B cell (primary cell): ENCODE data around the gene APPL1. TPM values are rescaled to one million over a fixed set of nuclear protein-coding genes. Genes with fewer than 3 reads are reported as not detected.

Source experiments
- ATAC-seq: fragments of 200-7000 bp; cut with Tn5 transposase; one replicate; pipeline ENCODE4 v1.10.0; 2021; ENCODE audit warnings: low read depth, mild to moderate bottlenecking, moderate number of reproducible peaks, moderate library complexity
- CTCF ChIA-PET: fragments of 350-600 bp; sonication (Branson Sonifier 250); formaldehyde crosslinking; loops from one replicate; lab custom pipeline; 2021; ENCODE audit warnings: antibody characterized with exemption, inconsistent platforms; lab: Charles Lee
- POLR2A ChIA-PET: fragments of 350-600 bp; sonication (Branson Sonifier 250); formaldehyde crosslinking; loops from one replicate; lab custom pipeline; 2021; ENCODE audit warnings: antibody characterized with exemption; lab: Charles Lee
- DNase-seq: peaks from one replicate; pipeline ENCODE4 v3.0.0; 2013
- H2AFZ ChIP-seq: 2 replicates; pipeline ENCODE4 v1.6.1; 2012; ENCODE audit warnings: mild to moderate bottlenecking, low read depth, low read length; ENCODE audit not compliant: insufficient read depth, poor library complexity, severe bottlenecking
- H3K27ac ChIP-seq, 2 donors: 1 replicate in 1 of 2; 2 replicates in 1 of 2; pipeline ENCODE4 v1.5.1; 2012 to 2013; ENCODE audit warnings: low read length in 2 of 2, mild to moderate bottlenecking in 2 of 2, moderate library complexity in 1 of 2
- H3K27me3 ChIP-seq, 4 experiments: fragments of 200-600 bp in 1 of 4; sonication (generic) in 1 of 4; replicated peaks in 1 of 4; 1 replicate in 2 of 4; 2 replicates in 2 of 4; pipeline versions ENCODE4 v1.6.1 to v1.7.0; 2013 to 2016; ENCODE audit warnings: low read length in 3 of 4, mild to moderate bottlenecking in 2 of 4, mixed read lengths in 1 of 4, moderate library complexity in 1 of 4; ENCODE audit not compliant: insufficient read depth in 4 of 4, control insufficient read depth in 3 of 4; ENCODE audit errors: control extremely low read depth in 1 of 4
- H3K36me3 ChIP-seq, 2 experiments: replicated peaks in 1 of 2; 1 replicate in 1 of 2; 2 replicates in 1 of 2; pipeline versions ENCODE4 v1.6.1 to v1.7.1; 2013; ENCODE audit warnings: low read length in 1 of 2; ENCODE audit not compliant: insufficient read depth in 2 of 2, control insufficient read depth in 1 of 2; ENCODE audit errors: control extremely low read depth in 1 of 2, extremely low read depth in 1 of 2
- H3K4me1 ChIP-seq, 2 donors: fragments of 200-600 bp in 1 of 2; sonication (generic) in 1 of 2; 1 replicate in 1 of 2; 2 replicates in 1 of 2; pipeline versions ENCODE4 v1.5.1 to v1.6.1; 2013 to 2017; ENCODE audit warnings: low read length in 2 of 2; ENCODE audit not compliant: control insufficient read depth in 2 of 2, insufficient read depth in 2 of 2
- H3K4me2 ChIP-seq: replicated peaks from 2 replicates; pipeline ENCODE3; 2012; ENCODE audit warnings: mild to moderate bottlenecking, low read depth, low read length; ENCODE audit not compliant: poor library complexity, severe bottlenecking
- H3K4me3 ChIP-seq, 5 experiments: fragments of 200-600 bp in 1 of 5; sonication (generic) in 1 of 5; 1 replicate in 3 of 5; 2 replicates in 2 of 5; pipeline versions ENCODE4 v1.5.1 to v1.7.0; 2011 to 2016; ENCODE audit warnings: low read length in 4 of 5, mild to moderate bottlenecking in 4 of 5, low read depth in 2 of 5, control low read depth in 1 of 5, moderate library complexity in 1 of 5; ENCODE audit not compliant: insufficient read depth in 1 of 5; ENCODE audit errors: control extremely low read depth in 1 of 5, extremely low read depth in 1 of 5
- H3K79me2 ChIP-seq: fragments of 200-600 bp; sonication (generic); one replicate; pipeline ENCODE4 v1.6.0; 2016; ENCODE audit warnings: low read length; ENCODE audit not compliant: control insufficient read depth, insufficient read depth
- H3K9ac ChIP-seq: fragments of 200-600 bp; sonication (generic); 2 replicates; pipeline ENCODE4 v1.6.1; 2017; ENCODE audit warnings: mild to moderate bottlenecking, low read length, moderate library complexity
- H3K9me3 ChIP-seq, 3 donors: one replicate each; pipeline versions ENCODE4 v1.6.1 to v1.7.1; 2013; ENCODE audit warnings: low read length in 2 of 3; ENCODE audit not compliant: control insufficient read depth in 2 of 3, insufficient read depth in 1 of 3; ENCODE audit errors: control extremely low read depth in 1 of 3
- H4K20me1 ChIP-seq: 2 replicates; pipeline ENCODE4 v1.6.0; 2012; ENCODE audit warnings: mild to moderate bottlenecking, low read length; ENCODE audit not compliant: insufficient read depth, control insufficient read depth, poor library complexity, severe bottlenecking
- H3K27ac Mint-ChIP-seq: one replicate; pipeline ENCODE4 v1.8.0; 2021; ENCODE audit warnings: mixed read lengths
- H3K27me3 Mint-ChIP-seq: one replicate; pipeline ENCODE4 v1.8.0; 2021; ENCODE audit warnings: mixed read lengths
- H3K4me1 Mint-ChIP-seq: one replicate; pipeline ENCODE4 v1.8.0; 2021; ENCODE audit warnings: mixed read lengths
- H3K4me3 Mint-ChIP-seq: one replicate; pipeline ENCODE4 v1.8.0; 2021; ENCODE audit warnings: mixed read lengths
- H3K9me3 Mint-ChIP-seq: one replicate; pipeline ENCODE4 v1.8.0; 2022; ENCODE audit warnings: mixed read lengths; ENCODE audit not compliant: insufficient read depth
- EZH2 ChIP-seq: IDR thresholded peaks from 2 replicates; pipeline ENCODE4 v1.6.1; 2012; ENCODE audit warnings: borderline replicate concordance, low read depth, mild to moderate bottlenecking, moderate library complexity, low read length; ENCODE audit not compliant: insufficient read depth, poor library complexity, severe bottlenecking
- WGBS: methylation state at CpG from one replicate; pipeline ENCODE4 v1.1.5; 2013; ENCODE audit warnings: missing lambda C conversion rate; ENCODE audit not compliant: insufficient coverage; 5-methylcytosine and 5-hydroxymethylcytosine counted together
- intact Hi-C: fragments of 100-400 bp; cut with micrococcal nuclease; formaldehyde crosslinking; loops from one replicate; pipeline ENCODE4 v1.10.0; 2022
- polyA plus RNA-seq: library from polyadenylated mRNA; depleted of rRNA; stranded (reverse); fragments of >200 nt; gene quantifications from 2 replicates; pipeline ENCODE4 v1.2.3, GENCODE V29; 2012
- total RNA-seq, 2 donors: library from RNA; stranded (reverse); fragments of 120-200 nt in 1 of 2; gene quantifications; 1 replicate in 1 of 2; 2 replicates in 1 of 2; pipeline versions ENCODE4 v1.2.3 to v1.2.4, GENCODE V29; 2013 to 2022
- TF ChIP-seq, protein P1 (sequence below): fragments of 200-600 bp; IDR thresholded peaks from one replicate; pipeline ENCODE4 v1.8.0; 2022; ENCODE audit warnings: antibody characterized with exemption, mild to moderate bottlenecking

APPL1 gene
- total and polyA plus RNA-seq, 2 donors (not counting 1 experiment from before 2014, with no cell fraction given) = 25.5 to 69.5 TPM

DNA sequence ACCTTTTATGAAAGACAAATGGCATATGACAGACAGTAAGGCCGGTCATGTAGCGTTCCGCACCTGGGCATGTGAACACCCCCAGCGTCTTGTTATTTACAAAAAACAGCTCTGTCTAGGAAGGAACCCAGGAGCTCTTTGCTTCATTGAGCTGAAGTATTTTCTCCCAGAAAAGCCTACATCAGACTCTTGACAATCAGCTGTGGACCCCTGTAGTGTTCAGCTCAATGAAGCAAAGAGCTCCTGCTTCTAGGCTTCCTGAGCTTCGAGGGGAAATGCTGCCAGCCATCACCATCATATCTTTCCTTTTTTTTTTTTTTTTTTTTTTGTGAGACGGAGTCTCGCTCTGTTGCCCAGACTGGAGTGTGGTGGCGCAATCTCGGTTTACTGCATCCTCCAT is 60.9 kb downstream of the APPL1 start:
- Histone ChIP-seq H3K27ac (no peak overlapping the region), H3K27me3 (no peaks in the 10 kb centered on the region), H3K9ac (no peak overlapping the region), H3K4me3 (no peak overlapping the region), H3K4me2 (no peak overlapping the region), H3K4me1 (no peaks in the 10 kb centered on the region), H3K36me3 (no peaks in the 10 kb centered on the region), H3K79me2 (no peaks in the 10 kb centered on the region), H3K9me3 (peaks cover 0 to 3% (median 0%) of the 10 kb centered on the region in 3 donors), H4K20me1 (no peaks in the 10 kb centered on the region), H2AFZ (no peak overlapping the region)
- H3K9me3 Mint-ChIP-seq = no peaks in the 10 kb centered on the region
- no peak for ATAC-seq
- no peak overlapping the region for H3K27ac Mint-ChIP-seq
- no peak overlapping the region for H3K4me3 Mint-ChIP-seq
- TF ChIP-seq, protein P1, sequence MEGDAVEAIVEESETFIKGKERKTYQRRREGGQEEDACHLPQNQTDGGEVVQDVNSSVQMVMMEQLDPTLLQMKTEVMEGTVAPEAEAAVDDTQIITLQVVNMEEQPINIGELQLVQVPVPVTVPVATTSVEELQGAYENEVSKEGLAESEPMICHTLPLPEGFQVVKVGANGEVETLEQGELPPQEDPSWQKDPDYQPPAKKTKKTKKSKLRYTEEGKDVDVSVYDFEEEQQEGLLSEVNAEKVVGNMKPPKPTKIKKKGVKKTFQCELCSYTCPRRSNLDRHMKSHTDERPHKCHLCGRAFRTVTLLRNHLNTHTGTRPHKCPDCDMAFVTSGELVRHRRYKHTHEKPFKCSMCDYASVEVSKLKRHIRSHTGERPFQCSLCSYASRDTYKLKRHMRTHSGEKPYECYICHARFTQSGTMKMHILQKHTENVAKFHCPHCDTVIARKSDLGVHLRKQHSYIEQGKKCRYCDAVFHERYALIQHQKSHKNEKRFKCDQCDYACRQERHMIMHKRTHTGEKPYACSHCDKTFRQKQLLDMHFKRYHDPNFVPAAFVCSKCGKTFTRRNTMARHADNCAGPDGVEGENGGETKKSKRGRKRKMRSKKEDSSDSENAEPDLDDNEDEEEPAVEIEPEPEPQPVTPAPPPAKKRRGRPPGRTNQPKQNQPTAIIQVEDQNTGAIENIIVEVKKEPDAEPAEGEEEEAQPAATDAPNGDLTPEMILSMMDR = no peak
- TF ChIP-seq EZH2 = no peak
- DNase-seq = no peak
- POLR2A ChIA-PET = no interaction called here
- 69% methylated on average over 4 of the region's 9 CpGs for WGBS
- intact Hi-C loops = no loop called here
- no peaks in the 10 kb centered on the region for H3K4me1 Mint-ChIP-seq
- H3K27me3 Mint-ChIP-seq = peaks cover 11% of the 10 kb centered on the region
- CTCF ChIA-PET = interaction anchor here (0.7 kb wide), 2 partner anchors 347 to 958 kb away, joined by 3 read pairs; no protein-coding TSS in a partner anchor

DNA sequence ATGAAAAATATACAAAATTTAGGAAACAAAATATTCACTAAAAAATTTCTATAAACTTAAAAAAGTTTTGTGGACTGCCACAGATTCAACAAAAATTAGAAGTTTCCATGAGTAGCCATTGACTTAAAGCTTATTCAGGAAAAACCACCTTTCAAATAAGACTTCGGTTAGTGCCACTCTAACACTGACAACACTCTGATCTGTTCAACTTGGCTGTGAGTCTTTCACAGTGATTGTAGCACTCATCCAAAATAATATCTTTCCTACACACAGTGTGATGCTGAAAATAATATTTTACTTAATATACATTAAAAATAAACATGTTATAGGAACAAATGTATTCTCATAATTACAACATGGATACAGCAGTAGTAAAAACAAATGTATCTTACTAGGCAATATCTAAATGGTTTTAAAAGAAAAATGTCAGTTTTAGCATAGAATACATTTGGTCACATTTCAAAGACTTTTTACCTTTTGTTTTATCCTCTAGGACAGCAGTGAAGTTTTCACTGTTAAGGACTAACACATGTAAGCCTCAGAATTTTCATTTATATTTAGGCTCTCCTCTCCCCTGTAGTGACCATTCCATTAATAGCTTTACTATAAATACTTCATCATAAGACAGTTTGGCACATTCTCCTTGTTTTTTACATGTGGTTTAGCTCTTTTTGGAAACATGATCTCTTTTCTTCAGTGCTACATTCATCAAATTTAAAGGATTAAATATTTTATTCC is 64.8 kb downstream of the APPL1 start, which contains the start of gene ASB14:
ASB14 (minus strand) TSS at position 527 of the 738 bp plus-strand sequence. CDS start 652 bp downstream, outside the sequence.
- Histone ChIP-seq H3K9me3 (no peaks in the 10 kb centered on the region), H3K4me2 (no peak within 1 kb of the TSS), H2AFZ (no peak within 1 kb of the TSS), H3K9ac (no peak within 1 kb of the TSS), H3K36me3 (no peaks in the 10 kb centered on the region), H4K20me1 (no peaks in the 10 kb centered on the region), H3K27ac (no peak within 1 kb of the TSS), H3K79me2 (no peaks in the 10 kb centered on the region), H3K4me1 (no peaks in the 10 kb centered on the region), H3K27me3 (no peaks in the 10 kb centered on the region), H3K4me3 (no peak within 1 kb of the TSS)
- intact Hi-C loops = no loop called here
- 100% methylated on average over 1 of the region's 1 CpG for WGBS
- CTCF ChIA-PET = interaction anchor here (0.6 kb wide), 1 partner anchor 304 kb away, joined by 3 read pairs; no protein-coding TSS in a partner anchor
- Mint-ChIP-seq H3K27me3 (peaks cover 18% of the 10 kb centered on the region), H3K9me3 (no peaks in the 10 kb centered on the region), H3K27ac (no peak within 1 kb of the TSS), H3K4me1 (no peaks in the 10 kb centered on the region), H3K4me3 (no peak within 1 kb of the TSS)
- TF ChIP-seq EZH2 = no peak
- TF ChIP-seq, protein P1 = no peak
- DNase-seq (no peak), ATAC-seq (no peak)
- POLR2A ChIA-PET = no interaction called here
